H1 (cell line): ENCODE results near the gene MEF2A. TPM values are rescaled to one million over a fixed set of nuclear protein-coding genes. Genes with fewer than 3 reads are reported as not detected.

ENCODE experiments used
- polyA plus RNA-seq, 7 experiments: library from polyadenylated mRNA; depleted of rRNA in 3 of 7; stranded (reverse) in 5 of 7; unstranded in 2 of 7; fragments of >200 nt in 5 of 7; fragments of 200-250 nt in 2 of 7; gene quantifications; 1 replicate in 5 of 7; 2 replicates in 1 of 7; 4 replicates in 1 of 7; pipeline versions ENCODE4 v1.2.1 to v1.2.3, GENCODE V29; 2011 to 2013; ENCODE audit warnings: missing spikeins in 2 of 7, mixed read lengths in 2 of 7
- total RNA-seq: library from RNA; stranded (reverse); fragmentation: NEBNext Ultra II Directional; extraction: Animal tissue kit (Norgen Biotek cat#: 25700); gene quantifications from 2 replicates; pipeline ENCODE4 v1.2.1, GENCODE V29; 2021
- TF ChIP-seq, protein P1 (sequence below): IDR thresholded peaks from 2 replicates; pipeline ENCODE4 v1.6.1; 2012; ENCODE audit warnings: inconsistent platforms

MEF2A gene
- total and polyA plus RNA-seq, 2 of the 8 experiments (the other 6 are each of a cell fraction or from before 2014, with no cell fraction given): 15.6 to 22.5 TPM

DNA sequence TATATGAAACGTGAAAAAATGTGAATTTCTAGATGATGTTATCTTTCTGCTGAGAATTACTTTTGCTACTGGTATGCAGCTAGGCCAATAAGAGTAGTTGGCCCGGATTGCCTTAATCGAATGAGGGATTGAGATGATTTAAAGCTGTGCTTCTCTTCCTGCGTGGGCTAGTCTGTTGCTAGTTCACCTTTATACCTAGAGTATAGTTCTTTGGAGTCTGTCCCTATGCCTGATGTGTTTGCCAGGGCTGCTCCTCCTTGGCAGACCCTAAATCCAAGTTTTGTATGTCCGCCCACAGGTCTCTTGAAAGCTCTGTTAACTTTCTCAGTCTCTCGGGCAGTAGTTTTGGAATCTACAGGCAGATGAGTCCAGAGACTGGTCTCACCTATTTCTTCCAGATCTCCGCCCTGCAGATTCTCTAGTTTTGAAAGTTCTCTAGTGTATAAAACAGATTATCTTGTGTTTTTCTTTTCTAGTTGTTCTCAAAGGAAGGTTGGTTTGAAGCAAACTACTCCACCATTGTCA, 64.9 kb downstream of the MEF2A start (continued):
- TF ChIP-seq, protein P1, sequence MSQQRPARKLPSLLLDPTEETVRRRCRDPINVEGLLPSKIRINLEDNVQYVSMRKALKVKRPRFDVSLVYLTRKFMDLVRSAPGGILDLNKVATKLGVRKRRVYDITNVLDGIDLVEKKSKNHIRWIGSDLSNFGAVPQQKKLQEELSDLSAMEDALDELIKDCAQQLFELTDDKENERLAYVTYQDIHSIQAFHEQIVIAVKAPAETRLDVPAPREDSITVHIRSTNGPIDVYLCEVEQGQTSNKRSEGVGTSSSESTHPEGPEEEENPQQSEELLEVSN: no peak
